LHCN-M2 (cell line): ENCODE measurements around the gene VCAN. TPM values are rescaled to one million over a fixed set of nuclear protein-coding genes. Genes with fewer than 3 reads are reported as not detected.

Experiments
- DNase-seq: peaks from one replicate; pipeline ENCODE4 v3.0.0-alpha.2; 2012; ENCODE audit warnings: low read depth
- total RNA-seq: library from RNA; depleted of rRNA; stranded (reverse); fragments of >200 nt; gene quantifications from 2 replicates; pipeline ENCODE4 v1.2.3, GENCODE V29; 2014

The VCAN gene
- total RNA-seq, 1 experiment from 2014 or later, result 154 TPM

- no peak for DNase-seq
Measured at GRCh38 chr5:83494087-83494620, 22.6 kb downstream of the VCAN start.

DNA sequence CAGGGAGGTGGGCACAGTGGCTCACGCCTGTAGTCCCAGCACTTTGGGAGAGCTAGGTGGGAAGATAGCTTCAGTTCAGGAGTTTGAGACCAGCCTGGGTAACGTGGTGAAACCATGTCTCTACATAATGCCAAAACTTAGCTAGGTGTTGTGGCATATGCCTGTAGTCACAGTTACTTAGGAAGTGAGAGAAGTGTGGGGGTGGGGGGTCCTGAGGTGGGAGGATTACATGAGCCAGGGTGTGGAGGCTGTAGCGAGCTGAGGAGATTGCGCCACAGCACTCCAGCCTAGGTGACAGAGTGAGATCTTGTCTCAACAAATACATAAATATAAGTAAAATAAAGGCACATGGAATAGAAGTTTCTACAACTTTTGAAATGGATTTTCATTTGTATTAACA is 23.1 kb downstream of the VCAN start:
- no peak for DNase-seq

- DNase-seq, result no peak
Measured at GRCh38 chr5:83496626-83497025, 25.1 kb downstream of the VCAN start.

- DNase-seq, result no peak
Measured at GRCh38 chr5:83498585-83498984, 27.0 kb downstream of the VCAN start.

DNA sequence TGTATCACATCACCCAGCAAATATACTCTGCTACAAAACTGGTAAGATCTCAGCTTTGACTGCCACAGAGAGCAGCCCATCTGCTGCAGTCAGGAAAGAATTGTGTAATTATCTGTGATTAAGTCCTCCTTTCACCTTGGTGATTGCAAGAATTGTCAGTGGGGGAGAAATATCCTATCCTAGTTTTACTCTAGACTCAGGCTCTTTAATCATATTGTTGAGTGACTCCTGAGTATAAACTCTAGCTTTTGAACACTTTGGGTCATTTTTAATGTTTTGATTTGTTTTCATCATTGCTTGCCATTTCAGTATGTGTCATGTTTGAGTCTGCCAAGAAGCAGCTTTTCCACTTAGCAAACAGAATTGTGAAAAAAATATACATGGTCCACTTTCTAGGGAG is 32.1 kb downstream of the VCAN start:
- peak; percentile 32 for DNase-seq

DNA sequence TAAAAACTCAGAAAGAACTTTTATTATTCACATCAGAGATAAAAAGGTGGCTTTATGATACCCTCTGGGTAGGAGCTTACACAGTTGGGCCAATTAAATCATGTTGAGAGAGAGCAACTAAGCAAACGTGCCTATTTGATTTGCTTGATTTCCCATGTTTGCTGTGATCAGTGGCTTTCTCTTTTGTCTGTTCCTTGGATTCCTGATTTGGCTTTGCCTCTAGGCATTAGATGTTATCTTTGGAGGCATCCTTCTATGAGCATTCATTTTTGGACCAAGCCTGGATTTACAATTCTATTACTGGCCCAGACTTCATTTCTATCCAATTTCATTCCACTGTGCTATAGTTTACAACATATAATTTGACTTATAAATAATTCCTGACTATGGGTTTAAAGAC is 35.9 kb downstream of the VCAN start:
- DNase-seq, result no peak

DNA sequence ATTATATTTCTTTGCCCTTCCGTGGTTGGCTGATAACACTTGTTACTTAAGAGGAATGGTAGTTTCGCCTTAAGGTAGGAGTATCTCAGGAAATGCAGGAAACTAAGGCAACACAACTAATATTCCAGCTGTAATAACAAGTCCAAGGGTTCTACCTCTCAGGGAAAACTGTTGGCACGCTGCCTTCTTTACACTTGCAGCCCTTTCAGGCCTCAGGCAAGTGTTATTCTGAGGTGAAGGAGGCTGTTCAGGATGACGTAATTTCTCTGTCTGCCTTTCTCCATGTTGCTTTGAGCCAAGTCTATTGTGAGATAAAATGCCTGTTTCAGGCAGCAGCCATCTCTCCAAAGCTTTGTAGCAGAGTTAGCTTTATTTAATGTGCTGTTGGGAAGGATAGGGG is 38.0 kb downstream of the VCAN start:
- no peak for DNase-seq

DNA sequence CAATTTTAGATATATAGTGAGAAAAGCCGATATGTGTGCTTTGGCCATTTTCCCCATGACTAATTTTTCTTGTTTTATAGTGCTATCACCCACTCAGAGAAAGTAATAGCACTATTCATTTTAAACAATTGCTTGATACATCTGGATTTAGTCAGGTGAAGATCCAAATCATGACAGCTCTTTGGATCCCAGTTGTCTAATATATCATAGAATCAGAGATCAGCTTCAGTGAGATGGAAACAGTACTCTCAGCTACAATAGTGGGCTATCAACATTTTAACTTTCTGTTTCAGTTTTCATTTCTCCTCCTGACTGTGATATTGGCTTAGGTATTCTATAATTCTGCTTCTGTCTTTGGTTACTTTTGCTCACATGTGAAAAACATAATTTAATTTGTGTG is 38.7 kb downstream of the VCAN start:
- DNase-seq, result no peak

- peak; percentile 58 for DNase-seq
Measured at GRCh38 chr5:83512061-83512745, 40.7 kb downstream of the VCAN start.

- DNase-seq, result no peak
Measured at GRCh38 chr5:83513081-83513480, 41.5 kb downstream of the VCAN start.

DNA sequence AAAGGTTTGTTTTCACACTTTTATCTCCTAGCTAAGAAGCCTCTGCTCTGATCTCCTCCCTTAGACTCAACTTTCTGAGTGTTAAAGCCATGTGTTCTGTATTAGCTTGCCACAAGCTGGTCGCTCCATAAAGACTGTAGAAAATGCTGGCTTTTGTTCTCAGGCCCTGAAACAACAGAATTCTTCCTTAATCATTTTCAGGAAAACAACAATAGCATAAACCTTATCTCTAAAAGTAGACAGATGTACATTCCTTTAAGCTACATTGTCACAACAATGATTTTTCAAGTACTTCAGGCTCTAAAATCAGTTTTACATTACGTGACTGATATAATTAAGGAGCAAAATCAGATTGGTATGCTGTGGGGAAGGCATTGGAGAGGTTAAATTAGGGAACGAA is 41.9 kb downstream of the VCAN start:
- DNase-seq, result no peak

- peak; percentile 79 for DNase-seq
Measured at GRCh38 chr5:83516377-83516776, 44.8 kb downstream of the VCAN start.

DNA sequence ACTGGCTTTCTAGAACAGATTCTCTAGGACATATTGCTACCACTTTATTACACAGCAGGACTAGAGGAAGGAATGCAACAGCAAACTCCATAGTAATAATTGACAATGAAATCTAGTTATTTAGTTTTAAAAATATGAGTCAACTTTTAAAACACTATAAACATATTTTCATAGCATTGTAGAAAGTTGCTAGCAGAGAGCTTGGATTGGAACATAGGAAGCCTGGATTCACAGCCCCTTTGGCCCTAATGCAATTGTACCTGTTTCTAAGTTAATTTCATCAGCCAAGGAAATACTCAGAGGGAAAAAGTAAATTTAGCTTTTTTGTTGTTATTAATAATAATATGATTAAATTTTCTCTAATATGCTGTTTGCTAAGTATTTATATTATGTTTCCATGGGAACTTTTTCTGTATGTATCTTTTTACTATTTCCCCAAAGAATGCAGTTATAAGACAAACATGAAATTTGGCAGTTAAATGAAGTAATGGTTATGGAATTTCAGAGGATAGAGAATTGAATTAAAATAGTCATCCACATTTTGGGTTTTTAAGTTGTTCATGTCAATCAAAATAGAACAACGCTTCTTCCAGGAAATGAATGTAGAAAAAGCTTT is 45.6 kb downstream of the VCAN start:
- DNase-seq, result peak; percentile 76

- DNase-seq, result no peak
Measured at GRCh38 chr5:83517688-83518085, 46.1 kb downstream of the VCAN start.

DNA sequence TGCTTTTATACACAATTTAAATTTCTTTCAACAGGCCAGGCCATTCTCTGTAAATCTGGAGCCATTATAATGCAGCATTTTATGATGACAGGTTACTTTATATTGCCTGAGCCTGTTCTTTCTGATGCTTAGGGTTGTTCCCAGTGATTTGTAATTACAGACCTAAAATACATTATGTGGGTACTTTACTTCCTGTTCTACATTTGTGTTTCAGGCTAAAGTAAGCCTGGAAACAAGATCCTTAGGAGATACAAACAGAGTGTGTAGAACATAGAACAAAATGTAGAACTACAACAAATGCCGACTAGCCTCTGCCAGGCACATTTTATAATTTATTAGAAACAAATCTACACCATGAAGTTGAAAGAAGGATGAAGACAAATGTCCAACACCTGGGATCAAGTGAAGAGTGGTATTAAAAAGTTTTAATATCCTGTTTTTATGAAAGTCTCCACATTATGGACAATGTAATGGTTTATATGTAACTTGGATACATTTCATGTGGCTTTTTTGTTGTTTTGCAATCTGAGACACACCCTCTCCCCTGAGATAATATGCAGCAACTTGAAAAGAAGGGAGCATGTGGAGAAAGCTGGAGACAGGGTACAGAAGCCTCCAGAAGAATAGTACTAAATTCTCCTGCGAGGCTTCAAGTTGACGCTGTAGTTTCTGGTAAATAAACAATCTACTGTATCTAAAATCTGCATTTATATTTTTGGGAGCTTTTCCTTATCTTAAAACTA is 46.9 kb downstream of the VCAN start:
- DNase-seq, result peak; percentile 72

GRCh38 chr5:83522446-83522845 is 50.9 kb downstream of the VCAN start:
- DNase-seq, result no peak

DNA sequence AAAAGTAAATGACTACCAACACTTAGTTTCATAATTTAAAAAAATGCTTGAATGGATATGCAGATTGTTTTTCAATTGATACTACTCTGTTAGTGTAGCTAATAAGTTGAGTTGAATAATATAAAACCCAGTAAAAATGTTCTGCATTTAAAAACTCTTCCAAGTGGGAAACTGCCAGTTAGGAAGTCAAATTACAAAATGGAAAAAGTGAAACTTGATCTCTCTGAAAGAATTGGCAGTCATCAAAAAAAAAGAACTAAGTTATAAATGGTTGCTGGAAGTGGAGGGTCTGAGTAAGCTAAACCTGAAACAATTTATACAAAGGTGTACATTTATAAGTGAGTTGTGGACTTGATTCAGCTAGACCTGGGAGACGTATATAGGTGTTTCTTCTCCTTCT is 52.4 kb downstream of the VCAN start:
- no peak for DNase-seq

- no peak for DNase-seq
Measured at GRCh38 chr5:83524345-83524744, 52.8 kb downstream of the VCAN start.

GRCh38 chr5:83524991-83525390 is 53.4 kb downstream of the VCAN start:
- no peak for DNase-seq

DNA sequence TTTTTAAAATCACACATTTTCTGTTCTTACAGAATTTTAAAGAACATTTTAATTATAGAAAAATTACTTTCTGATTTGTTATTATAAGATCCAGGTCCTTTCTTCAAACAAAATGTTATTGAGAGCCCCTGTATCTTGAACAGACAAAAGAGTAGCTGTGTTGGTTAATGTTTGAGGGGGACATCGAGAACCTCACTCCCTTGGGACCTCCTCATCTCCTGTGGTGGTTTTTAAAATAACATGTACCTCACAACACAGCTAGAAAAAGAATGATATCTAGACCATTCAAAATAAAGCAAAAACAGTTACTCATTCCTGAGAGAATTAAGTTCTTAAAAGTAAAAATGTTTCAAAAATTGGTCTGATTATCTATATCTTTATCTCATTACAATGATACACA is 54.7 kb downstream of the VCAN start:
- DNase-seq, result no peak

DNA sequence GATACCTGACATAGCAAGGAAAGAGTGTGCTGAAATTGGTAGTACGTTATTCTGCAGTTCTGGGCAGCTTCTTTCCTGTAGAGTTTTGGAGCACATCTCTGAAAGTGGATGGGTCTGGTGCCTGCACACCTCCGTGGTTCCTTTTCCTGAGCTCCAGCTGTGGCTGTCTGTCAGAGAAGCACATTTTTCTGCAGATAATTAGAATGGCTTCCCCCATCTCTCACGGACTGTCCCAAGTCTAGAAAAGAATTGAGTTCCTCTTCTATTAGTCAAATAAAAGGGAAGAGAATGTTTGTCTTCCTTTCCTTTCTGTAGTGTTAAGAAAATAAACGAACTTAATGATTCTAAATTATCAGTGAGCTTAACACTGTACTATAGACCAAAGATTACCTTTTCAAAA is 55.7 kb downstream of the VCAN start:
- peak; percentile 77 for DNase-seq

DNA sequence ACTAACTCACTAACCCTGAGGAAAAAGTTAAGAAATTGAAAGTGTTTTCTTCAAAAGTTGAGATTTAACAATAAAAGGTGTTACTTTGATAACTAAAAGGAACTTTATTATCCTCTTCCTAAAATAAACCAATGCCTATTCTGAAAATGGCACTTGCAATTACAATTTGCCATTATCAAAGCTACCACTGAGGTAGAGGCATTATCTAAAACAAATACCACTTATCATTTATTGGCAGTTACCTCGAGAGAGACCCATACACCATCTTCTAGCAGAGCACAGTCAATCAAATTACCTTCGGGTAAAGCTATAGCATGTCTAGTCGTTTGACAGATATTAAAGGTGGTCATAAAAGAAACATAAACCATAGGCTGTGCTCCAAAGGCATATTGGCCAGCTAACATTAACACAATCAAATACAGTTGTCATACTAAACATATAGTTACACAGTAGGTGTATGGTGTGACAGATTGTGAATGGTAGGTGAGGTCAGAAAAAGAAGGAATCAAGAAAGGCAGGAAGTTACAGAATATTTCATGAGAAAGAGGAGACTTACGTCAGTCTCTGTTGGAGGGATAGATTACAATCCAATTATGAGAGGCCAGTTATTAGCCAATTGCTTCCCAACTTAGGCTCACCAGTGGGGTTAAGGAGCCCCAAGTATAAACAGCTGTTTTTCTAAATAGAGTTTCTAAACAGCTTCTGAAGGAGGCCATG is 56.3 kb downstream of the VCAN start:
- no peak for DNase-seq
